Bronchial epithelial cell (primary cell): ENCODE data around the gene AMMECR1L. TPM values are rescaled to one million over a fixed set of nuclear protein-coding genes. Genes with fewer than 3 reads are reported as not detected.
"Not testable (repeated sequence)": the region's sequence is repeated elsewhere in the genome, so short reads cannot be mapped to it uniquely, and the experiment has no call there.

ENCODE experiments used
- DNase-seq: peaks from one replicate; pipeline ENCODE4 v3.0.0-alpha.2; 2010; ENCODE audit warnings: low read depth
- FAIRE-seq: peaks from 2 replicates; lab custom pipeline; 2011; peaks lifted over from hg19 to GRCh38; lab: Jason Lieb, UNC
- H3K27me3 ChIP-seq: 2 replicates; pipeline ENCODE4 v1.5.1; 2011; ENCODE audit warnings: low read length; ENCODE audit not compliant: control insufficient read depth, insufficient read depth
- H3K36me3 ChIP-seq: 2 replicates; pipeline ENCODE4 v1.5.1; 2011; ENCODE audit warnings: low read length; ENCODE audit not compliant: control insufficient read depth, insufficient read depth
- H3K4me3 ChIP-seq: 2 replicates; pipeline ENCODE4 v1.5.1; 2011; ENCODE audit warnings: mild to moderate bottlenecking, low read depth, low read length, control low read depth
- CTCF ChIP-seq: IDR thresholded peaks from 2 replicates; pipeline ENCODE4 v1.5.1; 2011; ENCODE audit warnings: mild to moderate bottlenecking, moderate library complexity, low read length, control low read depth, inconsistent platforms; ENCODE audit not compliant: insufficient read depth, severe bottlenecking
- total RNA-seq: library from RNA; depleted of rRNA; stranded (reverse); fragments of >200 nt; gene quantifications from 2 replicates; pipeline ENCODE4 v1.2.1, GENCODE V29; 2014

The AMMECR1L gene
- total RNA-seq, 1 donor from 2014 or later, result 31.6 TPM

- FAIRE-seq, result no peak
- DNase-seq, result peak; percentile 76
- no peaks in the 10 kb centered on the region for H3K36me3 ChIP-seq
Measured at GRCh38 chr2:127913808-127914457, 28.2 kb upstream of the AMMECR1L start.

GRCh38 chr2:127911737-127912136 is 26.0 kb upstream of the AMMECR1L start:
- TF ChIP-seq CTCF, result no peak
- H3K36me3 ChIP-seq, result no peaks in the 10 kb centered on the region
- H3K4me3 ChIP-seq, result no peak overlapping the region
- no peaks in the 10 kb centered on the region for H3K27me3 ChIP-seq
- FAIRE-seq, result no peak
- DNase-seq, result no peak

More at GRCh38 chr2:127913808-127914457, 28.2 kb upstream of the AMMECR1L start:
- Histone ChIP-seq H3K4me3 (no peak overlapping the region), H3K27me3 (no peaks in the 10 kb centered on the region)
- TF ChIP-seq CTCF, result no peak

DNA sequence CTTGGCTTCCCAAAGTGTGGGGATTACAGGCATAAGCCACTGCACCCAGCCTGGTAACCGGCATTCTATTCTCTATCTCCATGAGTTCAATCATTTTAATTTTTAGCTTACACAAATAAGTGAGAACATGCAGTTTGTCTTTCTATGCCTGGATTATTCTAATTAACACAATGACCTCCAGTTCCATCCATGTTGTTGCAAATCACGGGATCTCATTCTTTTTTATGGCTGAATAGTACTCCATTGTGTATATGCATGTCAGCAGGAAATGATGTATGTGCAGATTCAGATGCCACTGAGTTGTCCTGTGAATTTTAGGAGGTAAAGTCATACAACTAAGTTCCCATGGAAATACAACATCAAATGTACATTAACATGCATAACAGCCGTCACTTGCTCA is 24.7 kb upstream of the AMMECR1L start:
- no peak for TF ChIP-seq CTCF
- DNase-seq (no peak), FAIRE-seq (no peak)
- Histone ChIP-seq H3K27me3 (no peaks in the 10 kb centered on the region), H3K4me3 (no peak overlapping the region), H3K36me3 (no peaks in the 10 kb centered on the region)

GRCh38 chr2:127909019-127909418 is 23.3 kb upstream of the AMMECR1L start:
- FAIRE-seq (no peak), DNase-seq (no peak)
- no peaks in the 10 kb centered on the region for H3K27me3 ChIP-seq
- H3K4me3 ChIP-seq, result no peak overlapping the region
- no peaks in the 10 kb centered on the region for H3K36me3 ChIP-seq
- TF ChIP-seq CTCF, result no peak

DNA sequence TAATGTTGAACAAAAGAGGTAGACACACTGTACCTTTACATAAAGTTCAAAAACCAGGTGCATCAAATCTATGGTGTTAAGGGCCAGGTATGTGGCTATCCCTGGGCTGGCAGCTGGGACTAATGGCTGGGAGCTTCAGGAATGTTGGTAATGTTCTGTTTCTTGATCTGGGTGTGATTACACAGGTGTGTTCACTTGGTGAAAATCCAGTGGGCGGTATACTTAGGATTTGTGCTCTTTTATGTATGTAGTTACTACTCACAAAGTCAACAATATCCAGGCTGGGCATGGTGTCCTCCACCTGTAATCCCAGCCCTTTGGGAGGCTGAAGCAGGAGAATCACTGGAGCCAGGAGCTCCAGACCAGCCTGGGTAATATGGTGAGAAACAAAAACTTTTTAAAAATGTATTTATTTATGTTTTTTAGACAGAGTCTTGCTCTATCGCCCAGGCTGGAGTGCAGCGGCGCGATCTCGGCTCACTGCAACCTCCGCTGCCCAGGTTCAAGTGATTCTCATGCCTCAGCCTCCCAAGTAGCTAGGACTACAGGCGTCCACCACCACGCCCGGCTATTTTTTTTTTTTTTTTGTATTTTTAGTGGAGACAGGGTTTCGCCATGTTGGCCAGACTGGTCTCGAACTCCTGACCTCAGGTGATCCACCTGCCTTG is 22.1 kb upstream of the AMMECR1L start:
- not testable (repeated sequence) for H3K36me3 ChIP-seq, H3K4me3 ChIP-seq, H3K27me3 ChIP-seq, FAIRE-seq
- peak; percentile 28 for DNase-seq

DNA sequence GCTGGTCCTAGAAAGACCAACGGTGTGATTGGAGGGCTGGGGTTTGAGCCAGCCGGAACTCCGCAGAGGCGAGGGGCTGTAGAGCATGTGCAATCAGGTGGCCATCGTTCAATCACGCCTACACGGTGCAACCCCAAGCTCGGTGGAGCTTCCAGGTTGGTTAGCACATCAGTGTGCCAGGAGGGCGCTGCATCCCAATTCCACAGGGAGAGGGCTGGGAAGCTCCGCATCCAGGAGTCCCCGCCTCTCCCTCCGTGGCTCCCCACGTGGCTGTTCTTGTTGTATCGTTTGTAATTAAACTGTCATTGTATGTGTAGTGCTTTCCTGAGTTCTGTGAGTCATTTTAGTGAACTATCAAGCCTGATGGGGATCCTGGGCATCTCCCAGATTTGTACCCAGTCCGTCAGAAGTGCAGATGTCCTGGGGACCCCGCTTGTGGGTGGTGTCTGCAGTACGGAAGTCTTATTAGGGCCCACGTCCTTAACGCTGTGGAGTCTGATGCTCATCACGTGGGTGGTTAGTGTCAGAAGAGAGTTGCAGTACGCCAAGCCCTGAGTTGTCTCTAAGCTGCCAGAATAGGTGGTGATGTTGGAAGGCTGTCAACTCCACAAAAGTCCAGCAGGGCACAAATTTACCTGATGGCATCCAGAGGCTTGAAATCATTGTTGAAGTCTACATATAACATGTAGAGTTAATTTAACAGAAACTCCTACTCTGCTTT is 20.6 kb upstream of the AMMECR1L start:
- H3K36me3 ChIP-seq, result no peaks in the 10 kb centered on the region
- DNase-seq (no peak), FAIRE-seq (no peak)
- no peak overlapping the region for H3K4me3 ChIP-seq
- no peaks in the 10 kb centered on the region for H3K27me3 ChIP-seq
- TF ChIP-seq CTCF, result no peak
